ENCODE measurements around the gene TAS2R39.
"Not testable (repeated sequence)": the region's sequence is repeated elsewhere in the genome, so short reads cannot be mapped to it uniquely, and the experiment has no call there.

DNA sequence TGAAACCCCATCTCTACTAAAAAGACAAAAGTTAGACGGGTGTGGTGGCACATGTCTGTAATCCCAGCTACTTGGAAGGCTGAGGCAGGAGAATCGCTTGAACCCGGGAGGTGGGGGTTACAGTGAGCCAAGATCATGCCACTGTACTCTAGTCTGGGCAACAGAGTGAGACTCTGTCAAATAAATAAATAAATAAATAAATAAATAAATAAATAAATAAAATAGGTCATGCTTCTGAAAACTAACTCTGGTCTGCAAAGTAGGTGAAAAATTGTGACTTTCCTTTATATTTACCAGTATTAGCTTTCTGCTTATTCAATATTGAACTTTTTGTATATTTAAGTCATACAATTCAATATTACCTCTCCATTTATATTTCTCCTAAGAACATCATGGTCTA lies 24.6 kb upstream of the TAS2R39 start:
- TF ChIP-seq, protein P1, sequence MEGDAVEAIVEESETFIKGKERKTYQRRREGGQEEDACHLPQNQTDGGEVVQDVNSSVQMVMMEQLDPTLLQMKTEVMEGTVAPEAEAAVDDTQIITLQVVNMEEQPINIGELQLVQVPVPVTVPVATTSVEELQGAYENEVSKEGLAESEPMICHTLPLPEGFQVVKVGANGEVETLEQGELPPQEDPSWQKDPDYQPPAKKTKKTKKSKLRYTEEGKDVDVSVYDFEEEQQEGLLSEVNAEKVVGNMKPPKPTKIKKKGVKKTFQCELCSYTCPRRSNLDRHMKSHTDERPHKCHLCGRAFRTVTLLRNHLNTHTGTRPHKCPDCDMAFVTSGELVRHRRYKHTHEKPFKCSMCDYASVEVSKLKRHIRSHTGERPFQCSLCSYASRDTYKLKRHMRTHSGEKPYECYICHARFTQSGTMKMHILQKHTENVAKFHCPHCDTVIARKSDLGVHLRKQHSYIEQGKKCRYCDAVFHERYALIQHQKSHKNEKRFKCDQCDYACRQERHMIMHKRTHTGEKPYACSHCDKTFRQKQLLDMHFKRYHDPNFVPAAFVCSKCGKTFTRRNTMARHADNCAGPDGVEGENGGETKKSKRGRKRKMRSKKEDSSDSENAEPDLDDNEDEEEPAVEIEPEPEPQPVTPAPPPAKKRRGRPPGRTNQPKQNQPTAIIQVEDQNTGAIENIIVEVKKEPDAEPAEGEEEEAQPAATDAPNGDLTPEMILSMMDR (IDR thresholded peaks at IDR 0.05) = not testable (repeated sequence)
- TF ChIP-seq ZFX (IDR thresholded peaks at IDR 0.05; ENCODE audit: borderline replicate concordance) = not testable (repeated sequence)

Data from 22Rv1 (cell line).